WTC11 (cell line): ENCODE data around the gene PAQR3. TPM values are rescaled to one million over a fixed set of nuclear protein-coding genes. Genes with fewer than 3 reads are reported as not detected.
"Not testable (repeated sequence)": the region's sequence is repeated elsewhere in the genome, so short reads cannot be mapped to it uniquely, and the experiment has no call there.

Experiments used
- ATAC-seq: fragments of 200-7000 bp; cut with Tn5 transposase; 2 replicates; pipeline ENCODE4 v1.10.0; 2021; ENCODE audit warnings: mild to moderate bottlenecking, moderate library complexity
- CTCF ChIA-PET: fragments of 300-600 bp; sonication (Branson Sonifier 250); formaldehyde crosslinking; loops from one replicate; lab custom pipeline; 2021; ENCODE audit warnings: antibody characterized with exemption; lab: Charles Lee
- POLR2A ChIA-PET: fragments of 350-600 bp; sonication (Branson Sonifier 250); formaldehyde crosslinking; loops from one replicate; lab custom pipeline; 2021; ENCODE audit warnings: antibody characterized with exemption; lab: Charles Lee
- DNase-seq: peaks from one replicate; pipeline ENCODE4 v3.0.0; 2021; ENCODE audit warnings: low spot score
- H3K27ac Mint-ChIP-seq: 2 replicates; pipeline ENCODE4 v1.8.0; 2021; ENCODE audit warnings: mixed read lengths
- H3K27me3 Mint-ChIP-seq: 2 replicates; pipeline ENCODE4 v1.8.0; 2021; ENCODE audit warnings: low read depth, mild to moderate bottlenecking, moderate library complexity, mixed read lengths
- H3K36me3 Mint-ChIP-seq: 2 replicates; pipeline ENCODE4 v1.8.0; 2021; ENCODE audit warnings: mixed read lengths
- H3K4me1 Mint-ChIP-seq: 2 replicates; pipeline ENCODE4 v1.8.0; 2022; ENCODE audit warnings: mixed read lengths
- H3K4me3 Mint-ChIP-seq: 2 replicates; pipeline ENCODE4 v1.8.0; 2021; ENCODE audit warnings: mild to moderate bottlenecking, moderate library complexity, mixed read lengths
- H3K9me3 Mint-ChIP-seq: 2 replicates; pipeline ENCODE4 v1.8.0; 2021; ENCODE audit warnings: mixed read lengths
- AR ChIP-seq: fragments of 250-450 bp; sonication (Bioruptor Pico); IDR thresholded peaks from 2 replicates; pipeline ENCODE4 v1.9.0; 2021; ENCODE audit warnings: mild to moderate bottlenecking
- CBFB ChIP-seq: sonication (generic); formaldehyde crosslinking; IDR thresholded peaks from 2 replicates; pipeline ENCODE4 v1.8.1; 2022; ENCODE audit warnings: mild to moderate bottlenecking, low read depth, missing genetic modification reagents
- CREB1 ChIP-seq: sonication (generic); formaldehyde crosslinking; IDR thresholded peaks from 2 replicates; pipeline ENCODE4 v1.8.0; 2023; ENCODE audit warnings: mild to moderate bottlenecking, missing genetic modification reagents
- FOXP1 ChIP-seq: sonication (generic); formaldehyde crosslinking; IDR thresholded peaks from 2 replicates; pipeline ENCODE4 v1.8.0; 2022; ENCODE audit warnings: missing genetic modification reagents, mild to moderate bottlenecking, moderate library complexity, borderline replicate concordance
- NFE2L1 ChIP-seq: sonication (generic); formaldehyde crosslinking; IDR thresholded peaks from 2 replicates; pipeline ENCODE4 v1.8.1; 2023; ENCODE audit warnings: missing genetic modification reagents
- SP1 ChIP-seq: sonication (generic); formaldehyde crosslinking; conservative IDR thresholded peaks from 2 replicates; pipeline ENCODE4 v1.8.1; 2022; ENCODE audit warnings: missing genetic modification reagents
- ZNF121 ChIP-seq: sonication (generic); formaldehyde crosslinking; IDR thresholded peaks from 2 replicates; pipeline ENCODE4 v1.8.0; 2023; ENCODE audit warnings: missing genetic modification reagents
- ZNF416 ChIP-seq: fragments of 250-450 bp; sonication (Bioruptor Pico); IDR thresholded peaks from 2 replicates; pipeline ENCODE4 v1.9.0; 2021; ENCODE audit warnings: mild to moderate bottlenecking, inconsistent platforms
- total RNA-seq: library from RNA; stranded (reverse); gene quantifications from 3 replicates; pipeline ENCODE4 v1.2.3, GENCODE V29; 2021
- TF ChIP-seq, protein P1 (sequence below): fragments of 250-450 bp; sonication (Bioruptor Pico); IDR thresholded peaks from 2 replicates; pipeline ENCODE4 v1.9.0; 2021; ENCODE audit warnings: mild to moderate bottlenecking
- TF ChIP-seq, protein P2 (sequence below): fragments of 250-450 bp; sonication (Bioruptor Pico); IDR thresholded peaks from 2 replicates; pipeline ENCODE4 v1.9.0; 2021; ENCODE audit warnings: mild to moderate bottlenecking, borderline replicate concordance
- TF ChIP-seq, protein P3 (sequence below): sonication (generic); formaldehyde crosslinking; IDR thresholded peaks from 2 replicates; pipeline ENCODE4 v1.8.1; 2022; ENCODE audit warnings: low read depth, mild to moderate bottlenecking, moderate library complexity, missing genetic modification reagents, borderline replicate concordance
- TF ChIP-seq, protein P4 (sequence below): sonication (generic); formaldehyde crosslinking; IDR thresholded peaks from 2 replicates; pipeline ENCODE4 v1.8.1; 2023; ENCODE audit warnings: mild to moderate bottlenecking, missing genetic modification reagents
- TF ChIP-seq, protein P5 (sequence below): sonication (generic); formaldehyde crosslinking; IDR thresholded peaks from 2 replicates; pipeline ENCODE4 v1.8.1; 2023; ENCODE audit warnings: mild to moderate bottlenecking, missing genetic modification reagents, moderate library complexity
- TF ChIP-seq, protein P6 (sequence below): fragments of 250-450 bp; sonication (Bioruptor Pico); IDR thresholded peaks from 2 replicates; pipeline ENCODE4 v2.1.2; 2022; ENCODE audit warnings: mild to moderate bottlenecking, moderate library complexity

The PAQR3 gene
- total RNA-seq, 1 experiment from 2014 or later: 28.1 TPM

DNA sequence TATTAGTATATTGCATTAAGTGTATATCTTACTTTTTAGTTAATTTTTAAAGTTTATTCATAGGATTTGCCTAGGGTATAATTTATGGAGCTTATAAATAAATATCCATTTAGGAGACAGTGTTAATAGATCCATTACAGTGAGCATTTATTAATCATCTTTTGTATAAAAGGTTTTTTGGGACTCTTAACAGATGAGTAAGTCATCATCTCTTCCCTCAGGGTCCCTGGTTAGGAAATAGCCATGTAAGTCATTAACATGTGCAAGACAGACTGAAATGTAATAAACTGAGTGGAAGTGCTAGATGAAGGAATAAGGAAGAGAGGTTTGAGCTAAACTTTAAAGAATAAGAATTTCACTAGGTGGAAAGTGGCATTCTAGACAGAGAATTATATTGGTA lies 69.2 kb downstream of the PAQR3 start:
- no peaks in the 10 kb centered on the region for H3K27me3 Mint-ChIP-seq
- no peak overlapping the region for H3K4me3 Mint-ChIP-seq
- peaks cover 45% of the 10 kb centered on the region for H3K36me3 Mint-ChIP-seq
- no peak for ATAC-seq
- no peak for DNase-seq
- ChIA-PET POLR2A (interaction anchor here (0.6 kb wide), 1 partner anchor 169 kb away, joined by 5 read pairs; no protein-coding TSS in a partner anchor), CTCF (no interaction called here)
- 0 out of 2 replicates have a peak overlapping the region, but pooled peaks have one; percentile 15 for H3K27ac Mint-ChIP-seq
- H3K4me1 Mint-ChIP-seq: no peaks in the 10 kb centered on the region
- H3K9me3 Mint-ChIP-seq: no peaks in the 10 kb centered on the region
- TF ChIP-seq CREB1 (CRISPR knock-in tag): no peak
- TF ChIP-seq, protein P1, sequence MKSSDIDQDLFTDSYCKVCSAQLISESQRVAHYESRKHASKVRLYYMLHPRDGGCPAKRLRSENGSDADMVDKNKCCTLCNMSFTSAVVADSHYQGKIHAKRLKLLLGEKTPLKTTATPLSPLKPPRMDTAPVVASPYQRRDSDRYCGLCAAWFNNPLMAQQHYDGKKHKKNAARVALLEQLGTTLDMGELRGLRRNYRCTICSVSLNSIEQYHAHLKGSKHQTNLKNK (CRISPR knock-in tag): no peak
- TF ChIP-seq, protein P2, sequence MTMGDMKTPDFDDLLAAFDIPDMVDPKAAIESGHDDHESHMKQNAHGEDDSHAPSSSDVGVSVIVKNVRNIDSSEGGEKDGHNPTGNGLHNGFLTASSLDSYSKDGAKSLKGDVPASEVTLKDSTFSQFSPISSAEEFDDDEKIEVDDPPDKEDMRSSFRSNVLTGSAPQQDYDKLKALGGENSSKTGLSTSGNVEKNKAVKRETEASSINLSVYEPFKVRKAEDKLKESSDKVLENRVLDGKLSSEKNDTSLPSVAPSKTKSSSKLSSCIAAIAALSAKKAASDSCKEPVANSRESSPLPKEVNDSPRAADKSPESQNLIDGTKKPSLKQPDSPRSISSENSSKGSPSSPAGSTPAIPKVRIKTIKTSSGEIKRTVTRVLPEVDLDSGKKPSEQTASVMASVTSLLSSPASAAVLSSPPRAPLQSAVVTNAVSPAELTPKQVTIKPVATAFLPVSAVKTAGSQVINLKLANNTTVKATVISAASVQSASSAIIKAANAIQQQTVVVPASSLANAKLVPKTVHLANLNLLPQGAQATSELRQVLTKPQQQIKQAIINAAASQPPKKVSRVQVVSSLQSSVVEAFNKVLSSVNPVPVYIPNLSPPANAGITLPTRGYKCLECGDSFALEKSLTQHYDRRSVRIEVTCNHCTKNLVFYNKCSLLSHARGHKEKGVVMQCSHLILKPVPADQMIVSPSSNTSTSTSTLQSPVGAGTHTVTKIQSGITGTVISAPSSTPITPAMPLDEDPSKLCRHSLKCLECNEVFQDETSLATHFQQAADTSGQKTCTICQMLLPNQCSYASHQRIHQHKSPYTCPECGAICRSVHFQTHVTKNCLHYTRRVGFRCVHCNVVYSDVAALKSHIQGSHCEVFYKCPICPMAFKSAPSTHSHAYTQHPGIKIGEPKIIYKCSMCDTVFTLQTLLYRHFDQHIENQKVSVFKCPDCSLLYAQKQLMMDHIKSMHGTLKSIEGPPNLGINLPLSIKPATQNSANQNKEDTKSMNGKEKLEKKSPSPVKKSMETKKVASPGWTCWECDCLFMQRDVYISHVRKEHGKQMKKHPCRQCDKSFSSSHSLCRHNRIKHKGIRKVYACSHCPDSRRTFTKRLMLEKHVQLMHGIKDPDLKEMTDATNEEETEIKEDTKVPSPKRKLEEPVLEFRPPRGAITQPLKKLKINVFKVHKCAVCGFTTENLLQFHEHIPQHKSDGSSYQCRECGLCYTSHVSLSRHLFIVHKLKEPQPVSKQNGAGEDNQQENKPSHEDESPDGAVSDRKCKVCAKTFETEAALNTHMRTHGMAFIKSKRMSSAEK (CRISPR knock-in tag): no peak
- TF ChIP-seq AR (CRISPR knock-in tag): no peak
- TF ChIP-seq, protein P3, sequence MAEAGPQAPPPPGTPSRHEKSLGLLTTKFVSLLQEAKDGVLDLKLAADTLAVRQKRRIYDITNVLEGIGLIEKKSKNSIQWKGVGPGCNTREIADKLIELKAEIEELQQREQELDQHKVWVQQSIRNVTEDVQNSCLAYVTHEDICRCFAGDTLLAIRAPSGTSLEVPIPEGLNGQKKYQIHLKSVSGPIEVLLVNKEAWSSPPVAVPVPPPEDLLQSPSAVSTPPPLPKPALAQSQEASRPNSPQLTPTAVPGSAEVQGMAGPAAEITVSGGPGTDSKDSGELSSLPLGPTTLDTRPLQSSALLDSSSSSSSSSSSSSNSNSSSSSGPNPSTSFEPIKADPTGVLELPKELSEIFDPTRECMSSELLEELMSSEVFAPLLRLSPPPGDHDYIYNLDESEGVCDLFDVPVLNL (CRISPR knock-in tag): no peak

DNA sequence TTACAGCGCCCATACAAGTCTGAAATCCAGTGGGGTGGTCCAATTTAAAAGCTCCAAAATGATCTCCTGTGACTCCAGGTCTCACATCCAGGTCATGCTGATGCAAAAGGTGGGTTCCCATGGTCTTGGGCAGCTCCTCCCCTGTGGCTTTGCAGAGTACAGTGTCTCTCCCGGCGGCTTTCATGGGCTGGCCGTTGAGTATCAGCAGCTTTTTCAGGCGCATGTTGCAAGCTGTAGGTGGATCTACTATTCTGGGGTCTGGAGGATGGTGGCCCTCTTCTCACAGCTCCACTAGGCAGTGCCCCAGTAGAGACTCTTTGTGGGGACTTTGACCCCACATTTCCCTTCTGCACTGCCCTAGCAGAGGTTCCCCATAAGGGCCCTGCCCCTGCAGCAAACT lies 70.5 kb downstream of the PAQR3 start:
- peaks cover 40% of the 10 kb centered on the region for H3K36me3 Mint-ChIP-seq
- H3K4me3 Mint-ChIP-seq, H3K4me1 Mint-ChIP-seq, ATAC-seq, POLR2A ChIA-PET, H3K27ac Mint-ChIP-seq, H3K27me3 Mint-ChIP-seq, H3K9me3 Mint-ChIP-seq, CTCF ChIA-PET, DNase-seq: not testable (repeated sequence)

GRCh38 chr4:78865451-78865850 lies 73.8 kb downstream of the PAQR3 start:
- H3K9me3 Mint-ChIP-seq: no peaks in the 10 kb centered on the region
- no peak overlapping the region for H3K27ac Mint-ChIP-seq
- H3K4me3 Mint-ChIP-seq: no peak overlapping the region
- TF ChIP-seq, protein P4, sequence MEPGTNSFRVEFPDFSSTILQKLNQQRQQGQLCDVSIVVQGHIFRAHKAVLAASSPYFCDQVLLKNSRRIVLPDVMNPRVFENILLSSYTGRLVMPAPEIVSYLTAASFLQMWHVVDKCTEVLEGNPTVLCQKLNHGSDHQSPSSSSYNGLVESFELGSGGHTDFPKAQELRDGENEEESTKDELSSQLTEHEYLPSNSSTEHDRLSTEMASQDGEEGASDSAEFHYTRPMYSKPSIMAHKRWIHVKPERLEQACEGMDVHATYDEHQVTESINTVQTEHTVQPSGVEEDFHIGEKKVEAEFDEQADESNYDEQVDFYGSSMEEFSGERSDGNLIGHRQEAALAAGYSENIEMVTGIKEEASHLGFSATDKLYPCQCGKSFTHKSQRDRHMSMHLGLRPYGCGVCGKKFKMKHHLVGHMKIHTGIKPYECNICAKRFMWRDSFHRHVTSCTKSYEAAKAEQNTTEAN (CRISPR knock-in tag): no peak
- TF ChIP-seq FOXP1 (CRISPR knock-in tag) (no peak), CREB1 (CRISPR knock-in tag) (no peak), CBFB (CRISPR knock-in tag) (no peak), ZNF121 (CRISPR knock-in tag) (no peak), ZNF416 (CRISPR knock-in tag) (no peak), SP1 (CRISPR knock-in tag) (no peak), NFE2L1 (CRISPR knock-in tag) (no peak)
- TF ChIP-seq, protein P5, sequence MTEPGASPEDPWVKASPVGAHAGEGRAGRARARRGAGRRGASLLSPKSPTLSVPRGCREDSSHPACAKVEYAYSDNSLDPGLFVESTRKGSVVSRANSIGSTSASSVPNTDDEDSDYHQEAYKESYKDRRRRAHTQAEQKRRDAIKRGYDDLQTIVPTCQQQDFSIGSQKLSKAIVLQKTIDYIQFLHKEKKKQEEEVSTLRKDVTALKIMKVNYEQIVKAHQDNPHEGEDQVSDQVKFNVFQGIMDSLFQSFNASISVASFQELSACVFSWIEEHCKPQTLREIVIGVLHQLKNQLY: no peak
- TF ChIP-seq, protein P6, sequence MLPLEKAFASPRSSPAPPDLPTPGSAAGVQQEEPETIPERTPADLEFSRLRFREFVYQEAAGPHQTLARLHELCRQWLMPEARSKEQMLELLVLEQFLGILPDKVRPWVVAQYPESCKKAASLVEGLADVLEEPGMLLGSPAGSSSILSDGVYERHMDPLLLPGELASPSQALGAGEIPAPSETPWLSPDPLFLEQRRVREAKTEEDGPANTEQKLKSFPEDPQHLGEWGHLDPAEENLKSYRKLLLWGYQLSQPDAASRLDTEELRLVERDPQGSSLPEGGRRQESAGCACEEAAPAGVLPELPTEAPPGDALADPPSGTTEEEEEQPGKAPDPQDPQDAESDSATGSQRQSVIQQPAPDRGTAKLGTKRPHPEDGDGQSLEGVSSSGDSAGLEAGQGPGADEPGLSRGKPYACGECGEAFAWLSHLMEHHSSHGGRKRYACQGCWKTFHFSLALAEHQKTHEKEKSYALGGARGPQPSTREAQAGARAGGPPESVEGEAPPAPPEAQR (CRISPR knock-in tag): no peak

More at GRCh38 chr4:78865451-78865850, 73.8 kb downstream of the PAQR3 start:
- no peak for ATAC-seq
- CTCF ChIA-PET: no interaction called here
- DNase-seq: no peak
- POLR2A ChIA-PET: no interaction called here
- Mint-ChIP-seq H3K36me3 (peaks cover 18% of the 10 kb centered on the region), H3K4me1 (no peaks in the 10 kb centered on the region), H3K27me3 (no peaks in the 10 kb centered on the region)
